Smooth muscle cell of the brain vasculature (primary cell): ENCODE results near the gene SLC7A6OS.

Source experiments
- DNase-seq: peaks from one replicate; pipeline ENCODE4 v3.0.0-alpha.2; 2012; ENCODE audit warnings: low read depth, low spot score

Gene SLC7A6OS

DNA sequence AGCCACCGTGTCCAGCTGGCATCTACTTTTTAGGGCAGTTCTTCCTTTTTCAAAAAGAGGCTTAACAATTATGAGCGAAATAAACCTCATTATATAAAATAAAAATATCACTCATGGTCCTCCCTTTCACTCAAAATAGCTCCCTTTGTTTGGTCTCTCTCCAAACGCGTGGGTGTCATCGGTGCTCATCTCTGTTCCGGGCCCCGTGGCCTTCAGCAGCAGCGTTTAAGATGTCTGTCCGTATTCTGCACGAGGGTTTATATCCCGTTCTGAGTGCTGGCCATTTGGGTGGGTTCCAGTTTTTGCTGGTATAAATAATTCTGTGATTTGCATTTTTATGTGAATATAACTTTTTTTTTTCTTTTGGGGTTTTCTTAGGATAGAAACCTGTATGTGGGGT, 33.5 kb upstream of the SLC7A6OS start:
- DNase-seq = no peak

DNA sequence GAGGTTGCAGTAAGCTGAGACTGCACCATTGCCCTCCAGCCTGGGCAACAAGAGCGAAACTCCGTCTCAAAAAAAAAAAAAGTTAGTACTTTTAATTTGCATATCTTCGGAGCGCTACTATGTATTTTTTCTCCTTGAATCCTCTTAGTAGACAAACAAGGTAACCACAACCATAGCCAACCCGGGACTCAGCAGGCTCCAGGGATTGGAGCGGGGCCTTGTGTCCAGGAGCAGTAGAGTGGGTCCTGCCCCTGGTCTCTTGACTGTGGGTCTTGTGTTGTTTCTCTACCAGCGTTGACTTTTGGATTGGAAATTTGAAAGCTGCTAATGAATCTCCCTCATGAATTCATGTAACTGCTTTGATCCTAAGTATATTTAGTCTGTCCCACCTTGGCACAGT, 32.4 kb upstream of the SLC7A6OS start:
- DNase-seq = no peak

DNA sequence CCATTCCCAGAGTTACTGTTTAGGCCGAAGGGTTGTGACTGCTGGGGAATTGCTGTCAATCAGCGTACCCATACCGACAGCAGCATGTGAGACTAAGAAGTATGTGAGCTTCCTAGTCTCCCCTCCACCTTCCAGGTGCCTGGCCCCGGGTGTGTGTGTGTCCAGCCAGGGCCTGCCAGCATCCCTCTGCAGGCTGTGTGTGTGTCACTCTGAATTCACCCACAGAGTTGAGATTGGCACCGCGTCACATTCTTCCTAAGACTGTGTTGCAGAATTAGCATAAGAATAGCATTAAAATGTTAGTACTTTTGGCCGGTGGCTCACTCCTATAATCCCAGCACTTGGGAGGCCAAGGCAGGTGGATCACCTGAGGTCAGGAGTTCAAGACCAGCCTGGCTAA, 31.9 kb upstream of the SLC7A6OS start:
- DNase-seq = no peak

DNA sequence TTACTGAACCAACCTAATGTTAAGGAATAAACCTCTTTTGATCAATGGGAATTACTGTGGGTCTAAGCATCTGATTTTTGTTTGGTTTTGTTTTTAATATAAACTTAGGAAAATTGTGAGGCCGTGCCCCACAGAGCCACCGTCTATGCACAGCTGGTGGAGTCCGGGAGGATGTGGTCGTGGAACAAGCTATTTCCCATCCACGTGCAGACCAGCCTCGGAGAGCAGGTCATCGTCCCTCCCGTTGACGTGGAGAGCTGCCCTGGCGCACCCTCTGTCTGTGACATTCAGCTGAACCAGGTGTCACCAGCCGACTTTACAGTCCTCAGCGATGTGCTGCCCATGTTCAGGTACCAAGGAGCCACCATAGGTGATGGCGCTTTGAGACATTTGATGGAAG, 28.5 kb upstream of the SLC7A6OS start:
- no peak for DNase-seq

DNA sequence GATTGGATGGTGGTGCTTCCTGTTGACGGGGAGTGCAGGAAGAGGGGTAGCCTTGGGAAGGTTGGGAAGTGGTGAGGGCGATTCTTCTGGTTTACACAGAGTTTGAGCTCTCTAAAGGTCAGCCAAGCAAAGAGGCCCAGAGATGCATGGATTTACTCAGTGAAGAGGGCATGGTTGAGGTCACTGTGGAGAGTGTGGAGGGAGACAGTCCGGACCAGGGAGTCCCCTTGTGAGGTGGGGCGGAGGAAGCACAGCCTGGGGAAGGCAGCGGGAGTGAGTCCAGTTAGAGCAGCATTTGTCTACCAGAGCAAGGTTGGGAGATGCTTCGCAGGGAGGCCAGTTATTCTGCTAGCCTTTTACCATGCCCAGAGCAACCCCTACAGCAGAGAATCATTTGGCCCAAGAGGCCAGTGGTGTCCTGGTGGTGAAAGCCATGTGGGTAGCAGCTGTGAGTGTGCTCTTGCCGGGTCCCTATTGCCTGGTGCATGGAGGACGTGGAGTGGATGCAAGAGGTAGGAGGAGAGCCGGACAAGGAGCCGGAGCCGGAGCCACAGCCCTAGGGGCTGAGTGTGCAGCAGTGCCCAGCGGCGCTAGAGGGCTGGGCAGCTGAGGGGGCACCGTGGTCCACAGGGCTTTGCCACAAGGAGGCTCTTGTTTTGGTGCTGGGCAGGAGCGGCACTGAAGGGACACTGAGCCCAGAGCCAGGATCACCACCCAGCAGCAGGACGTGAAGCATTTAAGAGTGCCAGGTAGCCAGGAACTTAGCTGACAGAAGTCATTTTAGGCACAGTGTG, 27.8 kb upstream of the SLC7A6OS start:
- DNase-seq = no peak

DNA sequence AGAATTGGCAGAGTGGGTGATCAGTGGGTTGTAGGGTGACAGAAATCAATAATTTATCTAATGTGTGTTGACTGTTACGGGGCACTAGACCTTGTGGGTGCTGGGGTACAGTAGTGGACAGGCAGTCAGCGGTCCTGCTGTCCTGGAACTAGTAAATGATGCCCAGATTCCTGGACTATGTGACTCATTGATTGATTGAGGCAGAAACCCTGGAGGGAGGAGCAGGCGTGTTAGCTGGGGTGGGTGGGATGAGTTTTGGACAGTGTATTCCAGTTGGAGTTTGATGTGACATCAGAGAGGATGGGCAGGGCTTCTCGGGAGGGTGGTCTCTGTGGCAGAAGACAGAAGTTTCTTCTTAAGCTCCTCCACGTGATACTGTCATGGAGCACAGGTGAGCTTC, 24.4 kb upstream of the SLC7A6OS start:
- DNase-seq = no peak

DNA sequence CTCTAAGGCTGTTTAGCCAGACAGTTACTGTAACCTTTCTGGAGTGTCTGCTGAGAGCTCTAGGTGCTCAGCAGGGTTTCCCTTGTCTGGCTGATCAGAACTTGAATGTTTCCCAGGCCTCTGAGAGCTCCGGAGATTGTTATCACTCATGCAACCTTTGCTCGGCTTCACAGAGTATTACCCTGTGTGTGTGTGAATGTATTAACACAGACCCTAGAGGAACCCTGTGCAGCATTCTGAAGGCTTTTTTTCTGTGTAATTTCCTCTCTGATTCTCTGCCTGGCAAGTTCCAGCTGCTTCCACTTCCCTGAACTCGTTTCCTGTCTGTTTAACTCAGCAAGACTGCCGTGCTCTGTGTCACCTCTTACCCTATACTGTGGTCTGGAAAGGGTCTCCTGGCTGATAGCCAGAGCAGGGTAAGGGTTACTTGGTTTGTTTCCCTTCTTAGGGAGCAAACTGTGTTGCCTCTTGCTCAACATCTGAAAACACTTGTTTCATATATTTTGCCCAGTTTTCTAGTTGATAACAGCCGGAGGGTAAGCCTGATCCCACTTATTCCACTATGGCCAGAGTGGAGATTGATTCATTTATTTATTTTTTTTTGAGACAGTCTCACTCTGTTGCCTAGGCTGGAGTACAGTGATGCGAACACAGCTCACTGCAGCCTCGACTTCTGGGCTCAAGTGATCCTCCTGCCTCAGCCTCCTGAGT, 21.8 kb upstream of the SLC7A6OS start:
- peak; percentile 47 for DNase-seq

DNA sequence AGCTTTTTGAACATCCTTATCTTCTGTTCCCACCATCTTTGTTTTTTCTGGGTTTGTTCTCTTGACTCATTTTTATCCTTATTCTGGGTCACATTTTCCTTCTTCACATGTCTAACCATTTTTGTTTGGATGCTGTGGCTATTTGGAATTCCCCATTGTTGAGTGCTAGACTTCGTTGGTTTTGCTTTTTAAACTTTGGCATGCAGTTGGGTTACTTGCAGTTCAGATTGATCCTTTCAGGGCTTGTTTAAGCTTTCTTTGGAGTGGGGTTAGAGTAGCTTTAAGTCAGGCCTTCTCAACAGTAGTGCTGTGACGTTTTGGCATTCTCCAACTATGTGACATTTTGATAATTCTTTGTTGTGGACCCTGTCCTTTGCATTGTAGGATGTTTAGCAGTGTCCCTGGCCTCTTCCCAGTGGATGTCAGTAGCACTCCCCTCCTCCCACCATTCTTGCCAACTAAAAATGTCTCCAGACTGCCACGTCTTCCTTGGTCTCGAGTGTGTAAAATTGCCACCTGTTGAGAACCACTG, 21.2 kb upstream of the SLC7A6OS start:
- DNase-seq = no peak

DNA sequence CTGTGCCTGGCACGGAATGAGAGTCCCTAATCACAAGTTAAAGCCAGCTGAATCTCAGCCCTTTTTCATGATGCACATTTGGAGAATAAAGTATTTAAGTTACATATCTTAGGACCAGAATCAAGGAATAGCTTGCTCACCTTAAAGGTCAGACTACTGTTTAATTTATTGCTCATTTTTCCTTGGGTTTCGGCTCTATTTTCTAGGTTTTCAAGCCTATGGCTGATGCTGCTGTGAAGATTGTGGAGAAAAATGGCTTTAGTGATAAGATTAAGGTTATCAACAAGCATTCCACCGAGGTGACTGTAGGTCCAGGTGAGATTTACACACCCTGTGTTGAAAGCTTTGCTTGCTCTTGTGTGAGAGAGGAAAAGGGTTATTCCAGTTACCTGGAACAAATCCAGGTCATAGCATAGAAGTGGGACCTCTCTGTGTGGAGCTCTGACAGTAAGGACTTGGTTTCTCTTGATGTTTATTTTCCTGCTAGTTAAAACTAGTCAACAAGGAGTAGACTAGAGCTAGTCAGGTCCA, 18.2 kb upstream of the SLC7A6OS start:
- DNase-seq = no peak

DNA sequence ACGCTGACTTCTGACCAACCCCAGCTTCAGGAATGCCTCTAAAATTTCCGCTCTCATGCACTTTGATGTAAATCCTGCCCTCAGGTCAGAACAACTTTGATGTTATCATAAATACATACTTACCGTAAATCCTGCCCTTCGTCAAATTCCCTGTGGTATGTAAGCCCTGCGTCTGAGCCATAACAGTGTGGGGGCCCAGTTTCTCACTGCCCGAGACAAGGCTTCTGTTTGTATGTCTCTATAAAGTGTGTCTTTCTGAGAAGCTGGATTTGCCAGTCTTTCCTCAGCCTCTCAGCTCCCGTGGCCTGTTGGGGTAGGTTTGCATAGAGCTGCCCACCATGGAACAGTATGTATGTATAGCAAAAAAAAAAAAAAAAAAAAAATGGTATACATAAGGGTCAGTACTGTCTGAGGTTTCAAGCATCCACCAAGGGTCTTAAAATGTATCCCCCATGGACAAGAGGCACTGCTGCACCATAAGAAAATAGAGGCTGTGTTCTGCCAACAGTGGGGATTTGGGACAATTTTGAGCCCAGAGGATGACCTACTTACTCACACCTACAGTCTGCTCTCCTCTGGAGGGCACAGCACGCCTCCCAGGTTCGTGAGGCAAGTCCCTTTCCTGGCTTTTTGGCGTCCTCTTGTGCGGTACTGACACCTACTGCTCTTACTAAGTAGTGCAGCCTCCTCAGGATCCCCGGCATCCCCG, 17.6 kb upstream of the SLC7A6OS start:
- DNase-seq = peak; percentile 69

DNA sequence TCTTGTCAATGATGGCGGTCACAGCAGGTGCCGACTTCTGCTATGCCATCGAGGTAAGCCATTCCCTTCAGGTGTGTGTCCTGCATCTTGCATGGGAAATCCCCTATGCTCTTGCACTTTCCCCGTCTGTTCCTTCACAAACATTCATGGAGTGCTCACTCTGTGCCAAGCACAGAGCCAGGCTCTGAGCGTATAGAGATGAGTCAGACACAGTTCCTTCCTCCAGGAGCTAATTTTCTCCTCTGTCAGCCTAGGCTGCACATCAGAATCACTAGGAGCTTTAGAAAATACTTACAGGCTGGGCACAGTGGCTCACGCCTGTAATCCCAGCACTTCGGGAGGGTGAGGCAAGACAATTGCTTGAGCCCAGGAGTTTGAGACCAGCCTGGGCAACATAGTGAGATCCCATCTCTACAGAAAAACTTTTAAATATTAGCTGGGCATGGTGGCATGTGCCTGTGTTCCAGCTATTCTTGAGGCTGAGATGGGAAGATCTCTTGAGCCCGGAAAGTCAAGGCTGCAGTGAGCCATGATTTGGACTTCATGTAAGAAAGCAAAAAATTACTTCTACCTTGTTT, 14.1 kb upstream of the SLC7A6OS start:
- DNase-seq = no peak

DNA sequence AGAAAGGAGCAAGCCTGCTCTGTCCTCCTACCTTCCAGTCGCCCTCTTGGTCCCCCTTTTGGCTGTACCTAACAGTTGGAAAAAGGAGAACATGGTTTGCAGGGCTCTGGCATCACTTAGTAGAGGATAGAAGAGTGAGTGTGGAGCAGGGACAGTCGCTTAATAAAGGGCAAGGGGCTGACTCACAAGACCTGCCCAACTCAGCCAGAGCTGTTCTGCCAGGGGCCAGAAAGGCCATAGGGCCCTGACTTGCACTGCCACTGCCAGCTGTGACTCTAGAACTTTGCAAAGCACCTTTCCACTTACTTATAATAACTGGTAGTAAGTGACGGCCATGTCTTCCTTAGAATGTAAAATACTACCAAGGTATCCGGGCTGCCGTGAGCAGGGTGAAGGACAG, 13.6 kb upstream of the SLC7A6OS start:
- no peak for DNase-seq

DNA sequence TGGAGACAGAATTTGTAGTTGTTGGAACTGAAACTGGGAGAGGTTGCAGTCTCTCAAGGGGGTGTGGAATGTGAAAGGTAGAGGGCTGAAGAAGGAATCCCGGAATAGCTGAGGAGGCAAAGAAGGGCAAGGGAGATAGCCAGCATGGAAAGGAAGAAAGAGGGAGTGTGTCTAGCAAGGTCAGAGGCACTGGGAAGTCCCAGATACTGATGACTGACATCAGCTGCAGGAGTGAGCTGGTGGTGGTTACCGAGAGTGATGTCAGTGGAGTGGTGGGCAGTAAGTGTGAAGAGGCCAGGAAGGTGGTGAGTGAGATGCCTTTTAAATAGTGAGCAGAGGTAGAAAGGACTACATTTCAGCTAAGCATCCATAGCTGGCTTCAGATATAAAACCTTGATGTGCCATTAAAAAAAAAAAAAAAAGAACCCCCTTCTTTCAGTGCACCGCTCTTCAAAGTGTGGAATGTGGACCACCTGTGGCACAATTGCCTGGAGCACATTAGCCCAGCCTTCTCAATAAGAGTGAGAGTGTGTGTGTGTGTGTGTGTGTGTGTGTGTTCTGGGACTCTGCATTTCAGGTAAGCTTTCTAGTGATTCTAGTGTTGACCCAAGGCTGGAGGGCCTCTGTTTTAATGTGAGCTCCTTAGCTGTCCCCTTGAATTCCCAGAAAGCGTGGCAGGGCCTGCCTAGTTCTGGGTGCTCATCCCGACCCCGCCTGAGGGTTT, 8.6 kb upstream of the SLC7A6OS start:
- no peak for DNase-seq

DNA sequence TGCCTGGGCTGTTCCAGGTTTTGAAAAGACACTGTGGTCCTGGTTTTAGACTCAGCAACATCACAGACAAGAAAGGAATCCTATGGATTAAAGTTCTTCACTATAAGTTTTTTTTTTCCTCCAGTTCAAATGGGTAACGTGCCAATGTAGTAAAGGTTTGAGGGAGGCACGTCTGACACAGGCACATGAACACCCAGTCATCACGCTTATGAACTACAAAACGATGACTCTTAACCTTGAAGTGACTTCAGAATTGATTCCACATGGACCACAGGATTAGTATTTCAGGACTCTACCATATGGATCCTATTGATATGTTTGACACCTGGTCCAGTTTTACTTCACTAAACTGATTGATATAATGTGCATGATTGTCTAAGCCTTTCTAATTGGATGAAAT, 2.4 kb upstream of the SLC7A6OS start:
- no peak for DNase-seq

DNA sequence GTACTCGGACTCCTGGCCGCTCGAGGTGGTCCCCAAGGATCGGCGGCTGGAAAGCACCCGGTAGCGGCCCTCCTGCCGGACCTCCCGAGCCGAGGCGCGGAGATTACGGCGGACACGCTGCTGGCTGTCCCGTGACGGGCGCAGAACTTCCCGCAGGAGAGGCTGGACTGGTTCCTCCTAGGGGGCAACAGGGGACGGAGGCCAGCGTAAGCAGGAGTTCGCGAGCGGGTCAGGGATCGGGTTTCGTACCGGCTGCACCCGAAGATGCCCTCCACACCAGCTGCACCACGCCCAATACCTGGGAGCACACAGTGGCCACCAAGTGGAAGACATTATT, 341 bp downstream of the SLC7A6OS start:
- DNase-seq = no peak

DNA sequence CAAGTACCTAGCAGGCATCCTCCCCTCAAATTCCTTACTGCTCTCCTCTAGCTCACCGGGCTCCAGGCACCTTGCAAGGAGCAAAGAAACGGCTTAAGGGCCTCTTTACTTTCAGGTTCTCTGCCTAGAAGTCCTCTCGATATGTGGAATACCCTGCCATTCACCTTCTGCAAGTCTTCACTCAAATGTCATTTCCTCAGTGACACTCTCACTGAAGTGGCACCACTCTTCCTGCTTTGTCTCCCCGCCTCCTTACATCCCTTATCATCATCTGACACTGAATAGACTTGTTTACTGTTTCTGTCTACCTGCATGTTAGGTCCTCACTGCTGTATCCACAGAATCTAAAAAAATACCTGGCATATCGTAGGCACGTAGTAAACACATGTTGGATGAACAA, 947 bp downstream of the SLC7A6OS start:
- DNase-seq = no peak

DNA sequence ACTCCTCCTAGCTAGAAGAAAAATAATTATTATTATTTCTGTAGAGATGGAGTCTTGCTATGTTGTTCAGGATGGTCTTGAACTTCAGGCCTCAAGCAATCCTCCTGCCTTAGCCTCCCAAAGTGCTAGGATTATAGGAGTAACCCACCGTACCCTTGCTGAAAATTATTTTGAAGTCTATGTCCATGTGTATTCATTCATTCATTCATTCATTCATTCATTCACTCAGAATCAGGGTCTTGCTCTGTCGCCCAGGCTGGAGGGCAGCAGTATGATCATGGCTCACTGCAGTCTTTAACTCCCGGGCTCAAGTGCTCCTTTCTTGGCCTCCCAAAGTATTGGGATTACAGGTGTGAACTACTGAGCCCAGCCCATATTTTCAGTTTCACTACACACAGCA, 4.1 kb downstream of the SLC7A6OS start:
- DNase-seq = no peak

DNA sequence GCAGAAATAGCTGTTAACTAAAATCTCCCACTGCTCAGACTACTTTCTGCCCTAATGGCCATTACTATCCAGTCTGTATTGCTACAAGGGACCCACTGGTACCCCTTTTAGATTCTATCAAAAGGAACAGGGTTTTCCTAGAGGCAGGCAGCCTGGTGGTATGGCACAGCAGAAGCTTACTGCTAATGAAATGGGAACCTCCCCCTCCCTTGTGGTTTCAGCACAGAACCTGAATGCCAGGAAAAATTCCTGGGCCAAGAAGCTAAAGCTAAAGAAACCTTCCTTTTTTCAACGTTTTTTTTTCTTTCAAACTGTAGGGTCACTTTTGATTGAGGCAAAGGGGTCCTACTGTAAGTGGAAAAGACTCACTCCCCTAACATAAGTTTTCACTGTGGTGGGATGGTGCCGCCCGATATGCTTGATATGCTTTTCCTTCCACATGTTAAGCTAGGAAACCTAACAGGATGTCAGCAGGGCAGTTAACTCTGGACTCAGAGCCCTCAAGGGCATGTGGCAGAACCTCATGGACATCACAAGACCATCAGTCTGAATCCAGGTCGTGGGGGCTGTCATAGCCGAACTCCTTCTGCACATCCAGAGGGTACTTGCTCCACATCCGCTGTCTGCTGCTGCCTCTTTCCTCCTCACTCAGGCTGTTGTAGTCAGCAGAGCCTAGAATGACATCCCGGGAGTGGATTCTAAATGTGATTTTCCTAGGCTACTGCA, 9.8 kb downstream of the SLC7A6OS start:
- no peak for DNase-seq

DNA sequence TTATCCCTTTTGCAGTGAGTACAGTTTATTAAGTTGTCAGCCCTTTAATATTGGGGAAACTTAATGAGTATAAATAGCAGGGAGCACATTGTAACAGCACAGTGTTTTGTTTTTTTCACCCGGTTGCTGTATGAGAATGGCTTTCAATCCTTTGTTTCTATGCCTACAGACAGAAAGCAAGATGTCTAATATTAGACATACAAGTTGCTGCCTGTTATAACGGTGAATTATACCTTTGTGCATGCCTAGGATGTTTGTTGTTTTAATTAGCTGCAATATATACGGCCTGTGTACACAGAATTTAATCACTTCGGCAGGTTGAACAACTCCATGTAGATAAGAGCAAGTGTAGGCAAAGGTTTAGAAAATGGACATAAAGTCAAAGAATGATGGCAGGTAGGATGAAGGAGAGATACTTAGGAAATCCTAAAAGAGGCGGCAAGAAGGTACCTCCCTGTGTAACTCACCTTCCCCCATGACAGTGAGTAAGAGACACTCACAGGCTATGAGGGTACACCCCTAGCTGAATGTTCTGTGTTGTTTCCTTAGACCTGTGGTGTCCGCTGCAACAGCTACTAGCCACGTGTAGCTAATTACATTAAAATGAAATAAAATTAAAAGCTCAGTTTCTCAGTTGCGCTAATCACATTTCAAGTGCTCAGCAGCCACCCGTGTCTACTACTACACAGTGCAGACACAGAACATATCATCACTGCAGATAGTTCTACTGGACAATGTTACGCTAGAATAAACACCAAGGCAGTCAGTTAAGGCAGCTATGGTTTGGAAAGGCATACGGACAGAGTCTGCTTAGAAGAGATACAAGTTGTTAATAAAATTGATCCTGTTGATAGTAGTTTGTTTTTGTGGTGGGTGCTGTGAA, 10.9 kb downstream of the SLC7A6OS start:
- DNase-seq = no peak
